ENCODE results near the gene ZNF438. TPM values are rescaled to one million over a fixed set of nuclear protein-coding genes. Genes with fewer than 3 reads are reported as not detected.

Gene ZNF438
- polyA plus RNA-seq, 3 donors = 5.4 to 11.1 (median 9.3) TPM

DNA sequence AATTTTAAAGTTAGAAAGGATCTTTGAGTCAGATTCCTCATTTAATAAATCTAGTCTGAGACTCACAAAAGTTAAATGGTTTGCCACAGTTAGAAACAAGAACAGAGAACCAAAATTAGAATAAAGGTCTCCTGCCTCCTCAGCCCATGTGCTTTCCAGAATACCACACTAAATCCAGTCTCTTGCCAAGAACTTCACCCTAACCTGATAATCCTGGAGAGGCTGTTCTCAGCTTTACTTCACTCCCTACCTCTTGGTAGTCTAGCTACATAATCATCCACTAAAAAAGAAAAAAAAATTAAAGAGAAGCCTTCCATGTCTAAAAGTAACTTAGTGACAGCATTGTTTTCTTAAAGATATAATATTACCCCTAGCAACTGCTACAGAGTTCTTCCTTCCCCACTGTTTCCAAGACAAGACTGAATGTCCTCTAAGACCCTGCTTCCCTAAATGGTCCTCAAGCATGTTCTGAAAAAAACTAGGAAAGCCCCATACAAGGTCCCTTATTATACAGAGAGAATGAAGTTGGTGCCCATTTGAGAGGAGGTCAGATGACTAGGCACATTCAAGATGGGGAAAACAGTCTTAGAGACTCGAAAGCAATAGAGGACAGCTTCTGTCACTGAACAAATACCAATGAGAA lies 56.8 kb downstream of the ZNF438 start:
- H3K4me2 ChIP-seq (replicated peaks; ENCODE audit: extremely low read depth, low read length, poor library complexity, severe bottlenecking) = no peak overlapping the region
- H3K27ac ChIP-seq (ENCODE audit: low read depth in 1 of 2, low read length in 2 of 2) = peak overlapping the region in 1 of 2 donors; percentile 57
- H3K9me3 ChIP-seq (replicated peaks in 1 of 2; ENCODE audit: control insufficient read depth in 1 of 2, insufficient read depth in 1 of 2, low read length in 2 of 2) = no peaks in the 10 kb centered on the region
- H3K27me3 ChIP-seq (ENCODE audit: control insufficient read depth in 2 of 2, insufficient read depth in 2 of 2, low read length in 2 of 2) = no peaks in the 10 kb centered on the region
- Mint-ChIP-seq H3K4me3 (no peak overlapping the region), H3K27ac (peak overlapping the region; percentile 38 to 94 (median 82)), H3K9me3 (peaks cover under 1 to 9% (median 4%) of the 10 kb centered on the region in 7 donors), H3K4me1 (peaks cover 17% of the 10 kb centered on the region), H3K36me3 (peaks cover 34 to 50% of the 10 kb centered on the region in 2 donors), H3K27me3 (ENCODE audit: low read depth in 3 of 3) (no peaks in the 10 kb centered on the region)
- no peak overlapping the region for H2AFZ ChIP-seq (ENCODE audit: insufficient read depth, low read depth, low read length, poor library complexity, severe bottlenecking)
- peak in 1 of 3 donors; percentile 53 for DNase-seq
- H3K4me1 ChIP-seq (ENCODE audit: control insufficient read depth in 1 of 2, insufficient read depth in 2 of 2, low read length in 2 of 2) = no peaks in the 10 kb centered on the region
- H3K9ac ChIP-seq (ENCODE audit: insufficient read depth, low read length, poor library complexity, severe bottlenecking) = no peak overlapping the region
- H3K4me3 ChIP-seq (replicated peaks in 1 of 3; ENCODE audit: low read depth in 2 of 3, low read length in 3 of 3) = no peak overlapping the region
- H4K20me1 ChIP-seq (ENCODE audit: insufficient read depth, low read length) = no peaks in the 10 kb centered on the region
- peaks cover 24% of the 10 kb centered on the region for H3K79me2 ChIP-seq (ENCODE audit: insufficient read depth, low read length)
- TF ChIP-seq CTCF (IDR thresholded peaks at IDR 0.05) = no peak
- WGBS (ENCODE audit: insufficient coverage) = no CpG with 5 or more reads among the region's 1 CpG
- intact Hi-C loops (cut with micrococcal nuclease) = no loop called here
- peaks cover 14 to 43% of the 10 kb centered on the region in 2 donors for H3K36me3 ChIP-seq (replicated peaks in 1 of 2; ENCODE audit: control insufficient read depth in 1 of 2, insufficient read depth in 2 of 2, low read length in 2 of 2)

- H3K4me1 ChIP-seq (ENCODE audit: control insufficient read depth in 1 of 2, insufficient read depth in 2 of 2, low read length in 2 of 2) = no peaks in the 10 kb centered on the region
- H3K9ac ChIP-seq (ENCODE audit: insufficient read depth, low read length, poor library complexity, severe bottlenecking) = no peak overlapping the region
- H3K4me2 ChIP-seq (replicated peaks; ENCODE audit: extremely low read depth, low read length, poor library complexity, severe bottlenecking) = no peak overlapping the region
- WGBS (ENCODE audit: insufficient coverage) = 100% methylated on average over 2 of the region's 5 CpGs
- H3K27ac ChIP-seq (ENCODE audit: low read depth in 1 of 2, low read length in 2 of 2) = peak overlapping the region in 1 of 2 donors; percentile 57
- no peak overlapping the region for H3K4me3 ChIP-seq (replicated peaks in 1 of 3; ENCODE audit: low read depth in 2 of 3, low read length in 3 of 3)
- H3K27me3 ChIP-seq (ENCODE audit: control insufficient read depth in 2 of 2, insufficient read depth in 2 of 2, low read length in 2 of 2) = no peaks in the 10 kb centered on the region
- intact Hi-C loops (cut with micrococcal nuclease) = no loop called here
- DNase-seq = no peak
- no peaks in the 10 kb centered on the region for H3K27me3 Mint-ChIP-seq (ENCODE audit: low read depth in 3 of 3)
- no peaks in the 10 kb centered on the region for H3K9me3 ChIP-seq (replicated peaks in 1 of 2; ENCODE audit: control insufficient read depth in 1 of 2, insufficient read depth in 1 of 2, low read length in 2 of 2)
- H3K27ac Mint-ChIP-seq = peak overlapping the region in 6 of 7 donors; percentile 38 to 94 (median 82)
- H3K4me3 Mint-ChIP-seq = no peak overlapping the region
- peaks cover 11 to 38% of the 10 kb centered on the region in 2 donors for H3K36me3 ChIP-seq (replicated peaks in 1 of 2; ENCODE audit: control insufficient read depth in 1 of 2, insufficient read depth in 2 of 2, low read length in 2 of 2)
- peaks cover 17% of the 10 kb centered on the region for H3K4me1 Mint-ChIP-seq
- H3K9me3 Mint-ChIP-seq = peaks cover 0 to 3% (median 2%) of the 10 kb centered on the region in 7 donors
- no peak overlapping the region for H2AFZ ChIP-seq (ENCODE audit: insufficient read depth, low read depth, low read length, poor library complexity, severe bottlenecking)
- peaks cover 29 to 44% of the 10 kb centered on the region in 2 donors for H3K36me3 Mint-ChIP-seq
- no peak for TF ChIP-seq CTCF (IDR thresholded peaks at IDR 0.05)
- no peaks in the 10 kb centered on the region for H4K20me1 ChIP-seq (ENCODE audit: insufficient read depth, low read length)
- peaks cover 22% of the 10 kb centered on the region for H3K79me2 ChIP-seq (ENCODE audit: insufficient read depth, low read length)
Observed at GRCh38 chr10:30974355-30974754, 57.3 kb downstream of the ZNF438 start.
